NCI-H2196 treated with DMSO at 0.1 percent for 48 hours (cell line): Measurements from ENCODE around the gene DTNB.

ENCODE experiments used
- DNase-seq: peaks from one replicate; lab custom pipeline; 2025; ENCODE audit not compliant: unreplicated experiment; lab: John Stamatoyannopoulos, UW

Gene DTNB

DNA sequence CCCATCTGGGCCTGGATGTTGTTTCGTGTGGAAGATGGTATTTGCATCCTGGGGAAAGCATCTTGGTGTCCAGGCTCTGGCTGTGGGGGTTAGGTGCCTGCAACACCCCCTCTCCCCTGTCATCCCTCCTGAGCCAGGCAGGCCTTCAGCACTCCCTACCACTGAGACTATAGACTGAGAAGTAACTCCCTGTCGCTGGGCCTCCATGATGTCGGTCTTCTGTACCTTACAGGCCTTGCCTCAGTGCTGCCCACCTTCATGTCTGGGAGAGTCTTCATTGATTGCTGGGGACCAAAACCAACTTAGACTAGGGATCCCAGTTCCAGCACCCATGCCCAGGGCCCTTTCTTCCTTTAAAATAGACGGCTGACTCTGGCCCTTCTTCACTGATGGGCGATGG is 298.6 kb downstream of the DTNB start:
- no peak for DNase-seq

DNA sequence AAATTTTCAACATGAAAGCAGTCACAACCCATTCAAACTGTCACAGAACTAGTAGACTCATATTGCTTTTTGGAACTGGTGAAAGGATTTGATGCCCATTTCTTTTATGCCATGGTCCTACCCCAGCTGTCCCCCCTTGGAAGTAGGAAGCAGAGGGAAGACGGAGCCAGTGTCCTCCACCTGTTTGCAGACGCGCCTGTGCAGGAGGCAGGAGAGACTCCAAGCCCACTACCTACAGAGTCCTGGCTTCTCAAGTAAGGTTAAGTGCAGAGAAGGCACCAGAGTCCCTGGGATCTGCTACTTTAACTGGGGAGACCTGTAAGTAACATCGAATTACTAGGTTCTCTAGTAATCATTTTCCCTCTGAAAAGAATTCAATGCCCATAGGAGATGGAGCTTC is 299.0 kb downstream of the DTNB start:
- no peak for DNase-seq

DNA sequence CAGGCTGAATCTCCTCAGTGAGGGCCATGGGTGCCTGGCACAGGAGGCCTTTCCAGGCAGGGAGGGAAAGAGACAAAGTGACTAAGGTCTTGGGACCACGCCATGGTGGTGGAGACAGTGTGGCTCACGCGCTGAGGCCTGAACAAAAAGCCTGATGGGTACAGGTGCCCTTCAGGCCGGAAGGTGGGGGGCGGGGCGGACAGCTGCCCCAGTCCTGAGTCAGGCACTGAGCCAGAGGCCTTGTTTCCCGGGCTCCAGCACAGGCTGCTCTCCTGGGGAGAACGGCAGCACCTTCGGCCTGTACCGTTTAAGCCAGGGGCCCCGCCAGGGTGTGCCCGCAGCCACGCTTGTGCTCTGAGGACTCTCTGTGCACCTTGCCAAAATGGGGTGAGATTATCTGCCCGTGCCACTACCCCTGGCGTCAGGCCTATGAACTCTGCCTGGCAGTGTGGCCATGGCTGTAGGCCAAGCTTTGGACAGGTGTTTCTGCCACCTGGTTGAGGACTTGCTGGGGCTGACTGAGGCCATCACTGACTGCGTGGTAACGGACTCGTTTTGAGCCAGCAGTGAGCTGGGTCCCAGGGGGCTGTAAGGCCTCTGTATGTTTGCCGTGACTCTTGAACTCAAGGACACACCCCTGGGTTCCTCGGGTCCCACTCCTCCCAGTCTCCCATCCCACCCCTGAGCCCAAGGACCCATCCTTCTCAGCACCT is 300.0 kb downstream of the DTNB start:
- DNase-seq, result peak; percentile 96

DNA sequence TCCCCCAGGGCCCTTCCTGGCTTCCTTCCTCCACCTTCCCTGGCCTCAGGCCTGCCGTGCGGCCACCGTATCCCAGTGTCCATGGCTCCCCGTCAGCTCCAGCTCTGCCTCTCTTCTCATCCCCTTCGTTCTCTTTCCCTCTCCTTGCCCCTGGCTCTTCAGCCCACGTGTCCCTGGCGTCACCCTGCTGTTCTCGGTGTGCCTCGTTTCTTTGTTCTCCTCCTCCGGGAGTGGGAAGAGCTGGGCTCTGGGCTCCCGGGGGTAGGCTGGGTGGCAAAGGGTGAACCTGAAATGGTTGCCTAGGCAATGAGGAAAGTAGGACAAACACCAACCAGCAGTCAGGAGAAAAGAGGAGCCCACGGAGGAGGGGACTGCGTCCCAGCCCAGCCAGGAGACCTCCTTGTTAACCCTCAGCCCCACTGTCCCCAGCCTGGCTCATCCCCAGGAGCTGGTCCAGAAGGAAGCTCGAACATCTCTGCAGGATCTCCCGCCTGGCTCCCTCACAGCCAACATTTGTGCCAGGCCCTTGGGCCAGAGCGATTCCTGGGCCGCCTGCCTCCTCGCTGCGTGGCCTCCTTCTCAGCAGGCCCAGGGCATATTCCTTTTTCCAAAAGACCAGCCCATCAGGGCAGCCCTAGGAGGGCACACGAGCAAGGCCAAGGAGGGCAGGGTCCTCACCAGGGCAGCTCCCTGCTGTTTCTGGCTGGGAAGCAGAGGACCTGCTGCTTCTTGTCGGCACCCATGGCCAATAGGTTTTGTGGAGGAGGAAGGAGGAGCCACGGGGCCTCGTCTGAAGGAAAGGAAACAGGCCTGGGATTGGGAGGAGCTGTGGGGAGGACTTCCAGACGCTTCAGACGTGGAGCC is 300.7 kb downstream of the DTNB start:
- no peak for DNase-seq

DNA sequence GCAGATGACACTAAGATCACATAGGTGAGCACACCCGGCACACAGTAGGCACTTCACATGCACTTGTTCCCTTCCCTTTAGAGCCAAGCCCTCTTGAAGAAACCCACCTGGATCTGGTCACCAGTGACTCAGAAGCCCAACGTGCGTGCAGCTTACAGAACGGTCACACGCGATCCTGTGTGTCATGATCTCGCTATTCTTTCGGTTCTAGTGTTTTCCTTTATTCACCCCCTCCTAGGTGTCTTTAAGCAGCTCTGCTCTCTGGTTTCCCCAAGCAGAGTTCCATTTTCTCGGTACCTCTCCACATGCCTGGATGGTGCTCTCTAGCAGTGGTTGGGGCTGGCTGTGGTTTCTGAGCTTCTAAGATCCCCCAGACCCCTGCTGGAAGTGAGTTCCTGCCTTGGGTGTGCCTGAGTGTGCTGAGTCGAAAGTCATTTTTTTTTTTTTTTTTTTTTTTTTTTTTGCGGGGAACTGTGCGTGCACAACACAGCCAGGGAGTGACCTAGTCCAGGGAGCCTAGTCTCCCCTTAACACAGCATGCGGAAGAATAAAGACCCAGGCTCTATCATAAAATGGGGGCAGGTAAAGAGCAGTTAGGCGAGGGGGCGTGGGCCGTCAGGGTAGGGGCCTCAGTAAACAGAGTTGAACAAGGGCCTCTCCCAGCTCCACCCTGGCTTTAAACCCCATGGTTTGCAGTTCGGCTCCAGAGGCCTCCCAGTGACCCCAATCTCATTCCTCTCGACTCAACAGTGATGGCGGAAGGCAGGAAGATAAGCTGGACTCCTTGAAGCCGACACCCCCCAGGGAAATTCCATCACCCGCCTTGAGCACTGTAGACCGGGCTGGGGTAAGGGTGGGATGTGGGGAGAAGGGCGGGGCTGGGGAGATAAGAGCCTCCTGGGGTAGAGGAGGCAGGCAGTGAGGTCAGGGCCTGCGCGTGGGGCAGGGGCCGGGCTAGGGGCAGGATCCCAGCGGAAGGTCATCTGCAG is 301.8 kb downstream of the DTNB start:
- no peak for DNase-seq

DNA sequence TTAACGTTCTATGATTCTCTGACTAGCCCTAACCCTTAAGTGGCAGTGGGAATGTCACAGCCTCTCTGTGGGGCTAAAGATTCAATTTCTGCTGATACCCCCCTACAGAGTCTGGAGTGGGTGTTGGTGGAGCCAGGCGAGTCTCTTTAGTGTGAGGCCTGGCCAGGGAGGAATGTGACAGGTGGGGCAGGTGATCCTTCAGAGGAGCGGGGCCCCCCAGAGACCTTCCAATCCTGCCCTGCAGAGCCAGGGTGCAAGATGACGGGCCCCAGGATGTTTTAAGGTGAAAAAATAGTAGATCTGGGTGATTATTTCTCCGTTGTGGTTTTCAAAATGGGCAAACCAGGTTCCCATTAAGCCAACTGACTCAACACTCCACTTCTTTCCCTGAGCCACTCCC is 303.5 kb downstream of the DTNB start:
- no peak for DNase-seq

DNA sequence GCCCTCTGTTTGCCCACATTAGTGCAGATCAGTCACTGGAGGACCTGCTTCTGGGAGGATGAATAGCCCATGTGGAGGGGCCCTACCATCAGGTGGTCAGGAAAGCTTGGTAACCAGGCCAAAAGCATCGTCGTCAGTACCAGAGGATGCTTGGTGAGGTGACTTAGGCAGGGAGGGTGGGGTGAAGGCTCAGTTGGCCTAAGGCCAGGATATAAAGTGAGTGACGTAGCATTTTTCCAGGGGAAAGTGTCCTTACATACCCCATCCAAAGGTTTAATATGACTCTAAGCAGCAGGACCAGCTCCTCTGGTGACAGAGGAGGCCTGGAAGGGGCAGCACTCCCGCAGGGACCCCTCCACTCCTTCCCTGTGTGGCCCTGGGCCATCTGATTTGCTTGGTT is 303.9 kb downstream of the DTNB start:
- DNase-seq, result no peak

DNA sequence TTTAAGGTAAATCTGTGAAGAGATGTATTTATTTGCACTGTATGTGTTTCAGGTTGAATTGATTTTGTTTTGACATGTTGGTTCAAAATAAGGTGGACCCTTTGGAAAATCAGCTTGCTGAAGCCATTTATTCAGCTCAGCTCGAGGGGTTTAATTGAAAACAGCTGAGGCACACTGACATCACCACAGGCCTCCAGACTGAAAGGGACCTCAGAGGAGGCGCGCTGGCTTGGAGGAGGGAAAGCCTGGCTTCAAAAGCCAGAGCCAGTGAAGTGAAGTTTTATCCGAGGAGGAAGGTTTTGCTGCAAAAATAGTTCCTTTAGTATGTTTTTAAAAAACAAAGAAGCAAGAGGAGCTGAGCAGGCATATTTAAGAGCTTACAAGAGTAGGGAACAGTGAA is 304.7 kb downstream of the DTNB start:
- DNase-seq, result no peak

DNA sequence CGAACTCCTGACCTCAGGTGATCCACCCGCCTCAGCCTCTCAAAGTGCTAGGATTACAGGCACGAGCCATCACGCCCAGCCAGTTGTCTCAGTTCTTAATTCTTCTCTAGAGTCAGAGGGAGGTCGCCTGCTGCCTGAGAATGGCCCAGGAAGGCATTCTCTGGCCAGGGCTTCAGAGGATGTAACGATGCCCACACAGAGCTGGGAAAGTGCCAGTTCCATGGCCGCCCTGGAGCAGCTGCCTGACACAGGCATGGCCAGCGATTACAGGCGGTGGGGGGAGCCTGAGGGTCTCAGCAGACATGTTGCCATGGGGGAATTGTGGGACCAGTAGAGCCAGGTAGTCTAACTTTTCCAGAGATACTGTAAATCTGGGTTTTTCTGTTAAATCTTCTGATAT is 306.1 kb downstream of the DTNB start:
- no peak for DNase-seq

DNA sequence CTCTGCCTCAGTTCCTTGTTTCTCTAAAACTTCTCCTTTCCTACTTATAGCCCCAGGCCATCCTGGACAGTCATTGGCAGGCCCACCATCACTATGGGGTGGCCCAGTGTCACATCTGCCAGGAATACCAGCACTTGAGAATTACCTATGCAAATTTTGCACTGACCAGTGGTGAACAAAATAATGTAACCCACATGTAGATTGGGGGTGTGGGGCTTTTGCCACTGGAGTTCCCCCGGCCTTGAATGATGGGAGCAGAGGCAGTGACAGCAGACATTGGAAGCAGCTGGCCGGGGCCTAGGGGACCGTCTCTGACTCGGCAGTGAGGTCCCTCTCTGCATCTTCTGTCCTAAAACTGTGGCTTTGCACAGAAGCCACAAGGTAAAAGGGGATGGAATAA is 306.7 kb downstream of the DTNB start:
- DNase-seq, result no peak

DNA sequence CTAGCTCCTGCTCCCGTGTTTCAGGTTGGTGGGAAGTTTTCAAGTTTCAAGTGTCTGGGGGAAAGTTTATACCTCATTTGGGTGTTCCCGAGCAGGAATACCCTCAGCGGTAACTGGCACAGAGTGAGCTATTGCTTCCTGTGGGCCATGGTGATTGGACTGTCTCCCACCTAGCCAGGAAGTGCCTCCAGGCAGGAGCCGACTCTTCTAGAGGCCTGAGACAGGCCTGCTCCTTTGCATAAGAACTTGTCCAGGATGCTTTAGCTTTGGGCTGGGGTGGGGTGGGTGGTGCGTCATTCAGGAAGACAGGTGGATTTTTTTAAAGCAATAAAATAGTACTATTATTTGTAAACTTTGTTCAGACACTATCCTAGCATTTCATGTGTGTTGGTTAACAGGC is 308.1 kb downstream of the DTNB start:
- DNase-seq, result no peak

DNA sequence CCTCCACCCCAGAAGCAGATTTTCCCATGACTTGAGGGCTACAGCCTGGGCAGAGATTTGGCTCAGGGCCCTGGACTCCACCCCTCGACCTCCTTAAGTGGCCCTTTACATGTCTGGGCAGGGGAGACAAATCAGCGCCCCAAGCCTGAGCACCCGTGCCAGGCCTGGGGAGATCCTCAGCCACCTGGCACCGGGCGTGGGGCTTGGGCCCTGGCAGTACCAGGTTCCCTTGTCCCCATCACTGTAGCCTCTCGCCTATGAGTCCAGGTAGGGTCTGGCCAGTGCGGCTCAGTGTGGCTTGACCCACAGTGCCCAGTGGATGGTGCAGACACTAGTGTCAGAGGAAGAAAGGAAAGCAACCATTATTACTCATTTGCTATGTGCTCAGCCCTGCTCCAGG is 309.6 kb downstream of the DTNB start:
- DNase-seq, result no peak

DNA sequence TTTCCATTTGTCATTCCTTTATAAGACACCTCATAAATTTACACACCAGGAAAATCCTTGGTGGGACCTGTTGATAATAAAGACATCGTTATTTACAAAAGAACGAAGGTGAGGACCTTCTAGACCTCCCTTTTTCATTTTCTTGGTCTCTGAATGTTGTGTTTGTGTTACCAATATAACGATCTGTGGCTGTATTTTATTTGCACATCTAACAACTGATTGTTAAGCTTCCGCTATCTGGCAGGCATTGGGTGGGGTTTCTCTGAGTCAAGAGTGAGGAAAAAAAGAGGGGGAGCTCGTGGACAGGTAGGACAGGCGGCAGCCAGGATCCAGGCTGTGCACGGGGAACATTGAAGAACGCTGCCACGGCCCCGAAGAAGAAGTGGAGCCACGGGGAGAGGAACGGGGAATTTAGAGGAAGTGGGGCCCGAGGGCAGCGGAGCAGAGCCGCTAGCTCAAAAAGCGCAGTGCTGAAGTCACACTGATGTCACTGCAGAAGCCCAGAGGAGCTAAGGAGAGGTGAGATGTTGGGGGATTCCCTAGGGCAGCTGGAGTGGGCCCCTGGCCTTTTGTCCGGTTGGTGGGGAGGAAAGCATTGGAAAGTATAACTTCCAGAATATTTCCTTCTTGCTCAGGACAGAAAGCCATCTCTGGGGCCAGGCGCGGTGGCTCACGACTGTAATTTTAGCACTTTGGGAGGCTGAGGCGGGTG is 310.8 kb downstream of the DTNB start:
- no peak for DNase-seq

DNA sequence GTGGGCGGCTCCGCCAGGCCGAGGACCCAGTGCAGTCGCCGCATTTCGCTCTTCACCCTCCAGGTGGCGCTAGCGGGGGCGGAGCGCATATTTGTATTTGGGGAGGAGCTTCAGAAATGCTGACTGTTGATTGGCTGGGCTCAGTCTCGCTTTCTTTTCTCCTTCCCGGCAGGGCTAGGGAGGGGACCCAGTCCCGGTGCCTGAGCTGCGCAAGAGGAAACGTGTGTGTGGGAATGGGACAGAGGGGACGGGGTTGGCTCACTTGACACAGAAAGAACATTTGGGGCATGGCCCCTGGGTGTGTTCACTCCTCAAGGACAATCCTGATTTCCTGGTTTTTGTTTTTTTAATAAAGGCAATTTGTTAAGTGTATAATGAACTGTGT is 311.3 kb downstream of the DTNB start:
- peak; percentile 87 for DNase-seq

DNA sequence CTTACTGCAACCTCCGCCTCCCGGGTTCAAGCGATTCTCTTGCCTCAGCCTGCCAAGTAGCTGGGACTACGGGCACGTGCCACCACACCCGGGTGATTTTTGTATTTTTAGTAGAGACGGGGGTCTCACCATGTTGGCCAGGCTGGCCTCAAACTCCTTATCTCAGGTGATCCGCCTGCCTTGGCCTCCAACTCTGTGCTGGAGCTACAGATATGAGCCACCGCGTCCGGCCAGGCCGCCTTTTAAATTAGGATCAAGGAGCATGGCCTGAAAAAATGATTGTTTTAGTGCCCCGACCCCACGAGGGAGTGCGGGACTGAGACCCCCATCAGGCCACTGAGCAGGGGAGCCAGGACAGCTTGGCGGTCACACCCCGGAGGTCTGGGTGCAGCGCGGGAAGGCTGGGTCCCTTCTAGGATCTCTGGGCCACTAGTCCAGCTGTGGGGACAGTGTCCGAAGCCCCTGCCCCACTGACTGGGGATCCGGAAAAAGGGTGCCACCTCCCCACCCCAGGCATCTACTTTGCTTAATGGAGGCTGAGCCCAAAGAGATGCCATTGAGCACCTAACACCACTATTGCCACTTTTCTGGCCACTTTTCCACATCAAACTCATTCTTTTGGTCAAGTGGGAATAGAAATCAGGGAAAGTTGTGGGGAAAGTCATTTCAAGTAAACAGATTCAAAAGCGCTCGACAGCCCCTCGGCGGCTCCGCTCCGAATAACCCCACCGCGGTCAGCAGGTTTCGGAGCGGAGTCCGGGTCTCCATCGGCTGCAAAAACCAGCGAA is 311.9 kb downstream of the DTNB start:
- no peak for DNase-seq

DNA sequence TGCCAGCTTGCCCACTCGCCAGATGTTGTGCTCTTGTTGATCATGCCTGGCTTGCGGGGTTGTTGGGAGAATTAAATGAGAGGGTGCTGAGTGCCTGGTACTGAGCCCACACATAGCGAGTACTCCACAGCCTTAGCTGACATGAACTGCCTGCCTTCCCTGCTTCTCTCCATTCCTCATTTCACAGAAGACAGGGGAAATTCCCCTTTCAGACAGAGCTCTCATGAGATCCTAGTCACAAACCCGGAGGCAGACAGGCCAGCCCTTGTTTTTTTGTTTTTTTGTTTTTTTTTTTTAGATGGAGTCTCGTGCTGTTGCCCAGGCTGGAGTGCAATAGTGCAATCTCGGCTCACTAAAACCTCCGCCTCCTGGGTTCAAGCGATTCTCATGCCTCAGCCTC is 314.5 kb downstream of the DTNB start:
- no peak for DNase-seq

DNA sequence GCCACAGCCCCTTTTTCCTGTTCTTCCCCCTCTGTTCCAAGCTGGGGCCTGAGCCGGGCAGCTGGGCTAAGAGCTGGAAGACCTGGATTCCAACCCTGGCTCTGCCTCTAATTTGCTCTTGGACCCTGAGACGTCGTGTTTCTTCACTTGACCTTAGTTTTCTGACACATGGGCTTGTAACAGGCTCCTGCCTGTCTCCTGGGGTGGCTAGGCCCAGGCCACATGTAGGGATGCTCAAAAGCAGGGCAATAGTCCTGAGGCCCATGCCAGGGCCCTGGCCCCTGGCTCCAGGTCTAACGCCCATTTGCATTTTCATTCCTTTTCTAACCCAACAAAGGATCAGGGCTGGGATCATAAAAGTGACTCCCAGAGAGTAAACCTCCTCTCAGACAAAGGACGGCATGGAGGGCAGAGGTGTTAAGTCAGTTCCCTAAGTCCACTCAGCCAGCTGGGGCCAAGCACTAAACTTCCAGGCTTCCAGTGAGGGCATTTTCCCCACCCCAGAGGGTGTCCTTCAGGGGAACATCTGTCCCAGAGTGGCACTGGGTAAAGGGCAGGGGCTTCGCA is 315.0 kb downstream of the DTNB start:
- no peak for DNase-seq

DNA sequence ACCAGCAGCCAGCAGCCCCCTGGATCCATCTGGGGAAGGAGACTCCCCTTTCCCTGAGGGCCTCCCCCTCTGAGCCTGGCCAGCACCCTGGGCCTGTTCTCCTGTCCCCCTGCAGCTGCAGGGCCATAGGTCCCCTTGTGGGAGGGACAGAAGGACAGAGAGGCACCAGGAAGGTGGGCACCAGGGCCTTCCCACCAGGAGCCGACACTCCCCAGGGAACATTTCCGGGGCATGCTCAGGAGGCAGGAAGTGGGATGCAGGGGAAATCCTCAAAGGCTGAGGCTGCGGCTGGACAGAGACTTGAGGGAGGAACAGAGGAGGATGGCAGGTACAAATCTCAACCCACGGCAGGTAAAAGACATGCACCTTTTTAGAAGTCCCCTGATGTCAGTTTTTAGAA is 317.3 kb downstream of the DTNB start:
- no peak for DNase-seq

DNA sequence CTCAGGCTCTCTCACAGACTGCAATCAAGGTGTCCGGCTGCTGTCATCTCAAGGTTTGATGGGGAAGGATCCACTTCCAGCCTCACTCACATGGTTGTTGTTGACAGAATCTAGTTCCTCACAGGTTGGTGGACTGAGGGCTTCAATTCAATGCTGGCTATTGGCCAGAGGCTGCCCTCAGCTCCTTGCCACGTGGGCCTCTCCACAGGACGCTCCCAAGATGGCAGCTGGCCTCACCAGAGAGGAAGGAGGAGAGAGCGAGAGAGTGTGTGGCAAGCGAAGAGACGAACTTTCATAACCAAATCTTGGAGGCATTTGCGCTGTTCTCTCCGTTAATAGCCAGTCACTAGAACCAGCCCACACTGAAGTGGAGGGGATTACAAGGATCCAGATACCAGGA is 318.1 kb downstream of the DTNB start:
- DNase-seq, result no peak

DNA sequence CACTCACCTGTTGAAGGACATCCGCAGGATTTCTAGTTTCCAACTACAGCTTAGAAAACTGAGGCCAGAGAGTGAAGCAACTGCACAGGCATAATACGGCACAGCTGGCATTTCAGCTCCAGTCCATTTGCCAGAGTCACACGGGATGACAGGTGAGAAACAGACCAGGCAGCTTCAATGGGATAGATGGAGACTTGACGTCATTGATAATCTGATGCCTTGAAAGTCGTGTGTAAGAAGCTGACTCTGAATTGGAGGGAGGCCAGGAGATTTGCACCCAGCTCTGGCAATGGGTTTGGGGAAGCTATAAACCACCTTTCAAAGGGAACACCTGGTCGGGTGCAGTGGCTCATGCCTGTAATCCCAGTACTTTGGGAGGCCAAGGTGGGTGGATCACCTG is 319.3 kb downstream of the DTNB start:
- peak; percentile 41 for DNase-seq
